PC-9 (cell line): ENCODE data around the gene RPS8. TPM values are rescaled to one million over a fixed set of nuclear protein-coding genes. Genes with fewer than 3 reads are reported as not detected.

Experiments used
- Bru-seq: library from RNA; stranded (reverse); fragments of 400-500 nt; gene quantifications from one replicate; lab custom pipeline; 2021; lab: Mats Ljungman, UMichigan
- BruChase-seq, 2 experiments: library from RNA; stranded (reverse); fragments of 400-500 nt; gene quantifications; one replicate each; lab custom pipeline; 2021; lab: Mats Ljungman, UMichigan
- BruUV-seq: library from RNA; stranded (reverse); fragments of 400-500 nt; replicated peaks from 2 replicates; lab custom pipeline; 2021; lab: Mats Ljungman, UMichigan
- CTCF ChIA-PET: fragments of 300-600 bp; sonication (Branson Sonifier 250); formaldehyde crosslinking; loops from one replicate; lab custom pipeline; 2022; ENCODE audit warnings: antibody characterized with exemption; lab: Charles Lee
- POLR2A ChIA-PET: fragments of 300-600 bp; sonication (Branson Sonifier 250); formaldehyde crosslinking; loops from one replicate; lab custom pipeline; 2022; ENCODE audit warnings: antibody characterized with exemption; ENCODE audit not compliant: unreplicated experiment; lab: Charles Lee
- DNase-seq, 2 experiments: peaks; one replicate each; pipeline versions ENCODE4 v3.0.0 to v3.0.0-alpha.2; 2015 to 2022; ENCODE audit warnings: mixed read lengths in 1 of 2
- H2AFZ ChIP-seq: fragments of 200-600 bp; sonication (generic); 2 replicates; pipeline ENCODE4 v1.8.1; 2017; ENCODE audit warnings: antibody characterized with exemption
- H3F3A ChIP-seq: fragments of 200-600 bp; sonication (generic); 2 replicates; pipeline ENCODE4 v1.8.1; 2017; ENCODE audit warnings: antibody characterized with exemption, mild to moderate bottlenecking, low read depth; ENCODE audit not compliant: insufficient read depth
- H3K27ac ChIP-seq: fragments of 200-600 bp; sonication (generic); 2 replicates; pipeline ENCODE4 v1.6.1; 2016; ENCODE audit warnings: mixed run types
- H3K27me3 ChIP-seq: fragments of 200-600 bp; sonication (generic); 2 replicates; pipeline ENCODE4 v1.6.1; 2016; ENCODE audit warnings: low read depth, mixed run types; ENCODE audit not compliant: insufficient read depth
- H3K36me3 ChIP-seq: fragments of 200-600 bp; sonication (generic); 2 replicates; pipeline ENCODE4 v1.6.1; 2016; ENCODE audit warnings: low read depth, mixed run types
- H3K4me1 ChIP-seq: fragments of 200-600 bp; sonication (generic); replicated peaks from 2 replicates; pipeline ENCODE4 v1.6.1; 2016; ENCODE audit warnings: mixed run types; ENCODE audit not compliant: insufficient read depth
- H3K4me2 ChIP-seq: fragments of 200-600 bp; sonication (generic); 2 replicates; pipeline ENCODE4 v1.6.1; 2017; ENCODE audit warnings: mixed run types
- H3K4me3 ChIP-seq: fragments of 200-600 bp; sonication (generic); 2 replicates; pipeline ENCODE4 v1.6.1; 2016; ENCODE audit warnings: mixed run types
- H3K79me2 ChIP-seq: fragments of 200-600 bp; sonication (generic); 2 replicates; pipeline ENCODE4 v1.6.1; 2017; ENCODE audit warnings: low read depth, mixed run types
- H3K9me2 ChIP-seq: fragments of 200-600 bp; sonication (generic); 2 replicates; pipeline ENCODE4 v1.8.1; 2017; ENCODE audit warnings: mild to moderate bottlenecking; ENCODE audit not compliant: insufficient read depth
- H3K9me3 ChIP-seq: fragments of 200-600 bp; sonication (generic); 2 replicates; pipeline ENCODE4 v1.8.1; 2016; ENCODE audit warnings: low read depth; ENCODE audit not compliant: insufficient read depth
- H4K20me1 ChIP-seq: fragments of 200-600 bp; sonication (generic); 2 replicates; pipeline ENCODE4 v1.8.1; 2017; ENCODE audit not compliant: insufficient read depth
- EZH2 ChIP-seq: fragments of 200-600 bp; sonication (generic); IDR thresholded peaks from 2 replicates; pipeline ENCODE4 v1.8.0; 2017; ENCODE audit warnings: antibody characterized with exemption, low read depth
- intact Hi-C: fragments of 100-400 bp; cut with micrococcal nuclease; formaldehyde crosslinking; loops from one replicate; pipeline ENCODE4 v1.10.0; 2022; ENCODE audit not compliant: unreplicated experiment
- long read RNA-seq: library from polyadenylated mRNA; stranded (forward); transcript quantifications from one replicate; pipeline ENCODE4 v2.0.0, GENCODE V29; 2022
- total RNA-seq: library from RNA; stranded (reverse); gene quantifications from 2 replicates; pipeline ENCODE4 v1.2.3, GENCODE V29; 2021
- TF ChIP-seq, protein P1 (sequence below): fragments of 200-600 bp; sonication (generic); conservative IDR thresholded peaks from 2 replicates; pipeline ENCODE4 v1.6.1; 2017; ENCODE audit warnings: mixed run types, antibody characterized with exemption, mild to moderate bottlenecking, moderate library complexity

RPS8 gene
- total RNA-seq: 2,059 and 2,176 TPM in 2 replicates
- percentile 99 among the genes with signal in this experiment for Bru-seq, nascent RNA
- BruChase-seq, experiment 1, labeled RNA remaining after a 2-hour chase: percentile 99 among the genes with signal in this experiment
- percentile 100 among the genes with signal in this experiment for BruChase-seq, experiment 2, labeled RNA remaining after a 6-hour chase
- long read RNA-seq, transcript RPS8-207 (5 exons, 1,115 nt): minor isoform, 90 of 953 reads
- long read RNA-seq, transcript RPS8-203 (3 exons, 898 nt): minor isoform, 10 of 953 reads
- long read RNA-seq, transcript RPS8-205 (2 exons, 391 nt): minor isoform, 13 of 953 reads
- long read RNA-seq, transcript RPS8-202 (6 exons, 881 nt): major isoform, 787 of 953 reads
- long read RNA-seq, partial matches to known transcripts: 36 of 953 reads
- long read RNA-seq, other reads (novel, unspliced or antisense): 9 of 953 reads

DNA sequence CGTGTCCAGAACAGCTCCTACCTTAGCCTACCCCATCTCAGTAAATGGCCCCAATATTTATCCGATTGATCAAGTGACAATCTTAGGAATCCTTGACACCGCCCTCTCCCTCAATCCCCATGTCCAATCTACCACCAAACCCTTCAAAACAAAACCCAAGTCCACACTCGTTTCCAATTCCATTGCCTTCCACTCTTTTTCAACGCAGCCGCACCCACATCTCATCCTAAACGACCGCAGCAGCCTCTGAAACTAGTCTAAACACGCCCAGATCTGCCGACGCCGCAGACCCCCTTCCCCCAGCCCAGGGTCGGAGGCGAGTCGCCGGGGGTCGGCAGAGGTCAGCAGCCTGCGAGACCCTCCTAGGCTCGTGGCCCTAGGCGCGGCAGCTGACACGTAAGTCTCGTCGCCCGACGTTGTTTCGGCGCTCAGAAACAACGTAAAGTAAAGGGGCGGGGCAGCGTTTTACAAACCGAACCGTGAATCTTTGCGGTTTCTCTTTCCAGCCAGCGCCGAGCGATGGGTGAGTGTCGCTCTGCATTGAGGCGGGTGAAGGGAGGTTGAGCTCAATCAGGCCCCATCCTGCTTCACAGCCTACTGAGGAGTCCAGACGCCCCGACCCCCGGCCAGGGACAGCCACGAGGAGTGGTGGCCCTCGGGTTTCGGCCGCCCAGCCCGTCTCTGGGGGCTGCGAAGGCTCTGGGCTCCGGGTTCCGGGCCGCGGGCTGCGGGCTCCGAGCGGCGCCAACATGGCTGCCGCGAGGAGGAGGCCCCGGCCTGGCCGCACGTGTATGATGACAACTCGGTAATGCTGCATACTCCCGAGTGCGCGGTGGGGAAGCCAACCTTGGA lies at the start of gene RPS8:
Gene RPS8 (plus strand): TSS at position 463 of the 852 bp plus-strand sequence. CDS start 57 bp downstream, at position 520.
- CTCF ChIA-PET: interaction anchor here (0.5 to 1.2 kb wide), 6 partner anchors 18 to 747 kb away, joined by 3 to 15 read pairs (median 3); partner anchors contain the start of gene PLK3
- TF ChIP-seq EZH2: no peak
- TF ChIP-seq, protein P1, sequence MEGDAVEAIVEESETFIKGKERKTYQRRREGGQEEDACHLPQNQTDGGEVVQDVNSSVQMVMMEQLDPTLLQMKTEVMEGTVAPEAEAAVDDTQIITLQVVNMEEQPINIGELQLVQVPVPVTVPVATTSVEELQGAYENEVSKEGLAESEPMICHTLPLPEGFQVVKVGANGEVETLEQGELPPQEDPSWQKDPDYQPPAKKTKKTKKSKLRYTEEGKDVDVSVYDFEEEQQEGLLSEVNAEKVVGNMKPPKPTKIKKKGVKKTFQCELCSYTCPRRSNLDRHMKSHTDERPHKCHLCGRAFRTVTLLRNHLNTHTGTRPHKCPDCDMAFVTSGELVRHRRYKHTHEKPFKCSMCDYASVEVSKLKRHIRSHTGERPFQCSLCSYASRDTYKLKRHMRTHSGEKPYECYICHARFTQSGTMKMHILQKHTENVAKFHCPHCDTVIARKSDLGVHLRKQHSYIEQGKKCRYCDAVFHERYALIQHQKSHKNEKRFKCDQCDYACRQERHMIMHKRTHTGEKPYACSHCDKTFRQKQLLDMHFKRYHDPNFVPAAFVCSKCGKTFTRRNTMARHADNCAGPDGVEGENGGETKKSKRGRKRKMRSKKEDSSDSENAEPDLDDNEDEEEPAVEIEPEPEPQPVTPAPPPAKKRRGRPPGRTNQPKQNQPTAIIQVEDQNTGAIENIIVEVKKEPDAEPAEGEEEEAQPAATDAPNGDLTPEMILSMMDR: 0 out of 2 replicates have a peak, but pooled peaks have one; percentile 10
- POLR2A ChIA-PET: interaction anchor here (0.5 to 1.6 kb wide), 13 partner anchors 26 to 1954 kb away, joined by 3 to 15 read pairs (median 5); partner anchors contain the start of genes MMACHC, PRDX1, RNU5D-1 and TMEM53
- BruUV-seq: TSS peak; percentile 85
- Histone ChIP-seq H3K9me2 (no peaks in the 10 kb centered on the region), H4K20me1 (peaks cover 38% of the 10 kb centered on the region), H3K4me2 (peak within 1 kb of the TSS; percentile 84), H3K27me3 (no peaks in the 10 kb centered on the region), H3K27ac (peak within 1 kb of the TSS; percentile 98), H2AFZ (peak within 1 kb of the TSS; percentile 73), H3K4me1 (peaks cover 22% of the 10 kb centered on the region), H3K79me2 (peaks cover 60% of the 10 kb centered on the region), H3K4me3 (peak within 1 kb of the TSS; percentile 95), H3F3A (peaks cover 66% of the 10 kb centered on the region), H3K36me3 (peaks cover 42% of the 10 kb centered on the region), H3K9me3 (no peaks in the 10 kb centered on the region)
- intact Hi-C loops: loop anchor here (2.0 kb wide), 1 partner anchor 45 kb away; the partner anchor contains the start of gene RNU5D-1
- peak; percentile 86 to 87 for DNase-seq

GRCh38 chr1:44730741-44731512 lies 44.4 kb upstream of the RPS8 start, which contains the start of gene RNU5D-1:
Gene RNU5D-1 (minus strand): TSS chr1:44731170.
- peaks cover 54% of the 10 kb centered on the region for H3K4me1 ChIP-seq
- peak within 1 kb of the TSS; percentile 74 for H3K4me2 ChIP-seq

More at GRCh38 chr1:44730741-44731512, 44.4 kb upstream of the RPS8 start, which contains the start of gene RNU5D-1:
- intact Hi-C loops: loop anchor here (1.0 to 10.0 kb wide), 9 partner anchors 8 to 854 kb away; partner anchors contain the start of genes BTBD19, DYNLT4, HECTD3 and KIF2C
- BruUV-seq: TSS peak; percentile 99
- no peak for TF ChIP-seq EZH2
- TF ChIP-seq, protein P1: peak; percentile 92
- peak within 1 kb of the TSS; percentile 47; the same call in 1 of the 2 replicates for H3K4me3 ChIP-seq
- DNase-seq: peak; percentile 95 to 96
- no peaks in the 10 kb centered on the region for H3K9me3 ChIP-seq
- ChIA-PET POLR2A (interaction anchor here (0.5 to 2.8 kb wide), 26 partner anchors 9 to 1494 kb away, joined by 3 to 78 read pairs (median 5); partner anchors contain the start of genes EIF2B3, HECTD3, RPS8 and TMEM53), CTCF (interaction anchor here (0.6 to 1.0 kb wide), 11 partner anchors 9 to 1154 kb away, joined by 3 to 6 read pairs (median 4); partner anchors contain the start of gene PLK3)
- no peaks in the 10 kb centered on the region for H4K20me1 ChIP-seq
- H3K27me3 ChIP-seq: no peaks in the 10 kb centered on the region
- peak within 1 kb of the TSS; percentile 98 for H3K27ac ChIP-seq
- H3K36me3 ChIP-seq: no peaks in the 10 kb centered on the region
- H3K79me2 ChIP-seq: no peaks in the 10 kb centered on the region
- H3K9me2 ChIP-seq: no peaks in the 10 kb centered on the region
- peak within 1 kb of the TSS; percentile 65 for H2AFZ ChIP-seq
- peaks cover 77% of the 10 kb centered on the region for H3F3A ChIP-seq
